Body of pancreas (tissue), 4 donors: ENCODE measurements around the gene CDK5RAP3. TPM values are rescaled to one million over a fixed set of nuclear protein-coding genes. Genes with fewer than 3 reads are reported as not detected.

Experiments
- ATAC-seq: fragments of 150-250 bp; one replicate; pipeline ENCODE4 v1.9.1; 2016
- DNase-seq, 4 donors: peaks; one replicate each; pipeline ENCODE4 v3.0.0-alpha.2; 2019
- H3K27ac ChIP-seq, 4 donors: fragments of 200-600 bp; sonication (generic); 1 replicate in 3 of 4; 2 replicates in 1 of 4; pipeline versions ENCODE4 v1.5.1 to v1.6.1; 2016 to 2019; ENCODE audit warnings: mild to moderate bottlenecking in 1 of 4, mixed read lengths in 1 of 4, moderate library complexity in 1 of 4
- H3K27me3 ChIP-seq, 2 donors: fragments of 200-600 bp; sonication (generic); one replicate each; pipeline ENCODE4 v1.6.0; 2016; ENCODE audit warnings: mild to moderate bottlenecking in 1 of 2
- H3K36me3 ChIP-seq, 2 donors: fragments of 200-600 bp; sonication (generic); replicated peaks in 1 of 2; 2 replicates each; pipeline ENCODE4 v1.5.1; 2016; ENCODE audit warnings: low read depth in 2 of 2; ENCODE audit not compliant: insufficient read depth in 1 of 2
- H3K4me1 ChIP-seq: fragments of 200-600 bp; sonication (generic); one replicate; pipeline ENCODE4 v1.6.0; 2016
- H3K4me3 ChIP-seq, 2 donors: fragments of 200-600 bp; sonication (generic); 1 replicate in 1 of 2; 2 replicates in 1 of 2; pipeline ENCODE4 v1.5.1; 2016 to 2019
- H3K9me3 ChIP-seq, 3 donors: fragments of 200-600 bp; sonication (generic); 1 replicate in 2 of 3; 2 replicates in 1 of 3; pipeline ENCODE4 v1.5.1; 2016
- POLR2A ChIP-seq, 3 donors: fragments of 450-650 bp; IDR thresholded peaks; one replicate each; pipeline ENCODE4 v1.6.1; 2016; ENCODE audit warnings: antibody characterized with exemption in 3 of 3, mild to moderate bottlenecking in 2 of 3
- WGBS, 2 donors: methylation state at CpG; one replicate each; pipeline ENCODE4 v1.1.5; 2017; 5-methylcytosine and 5-hydroxymethylcytosine counted together
- intact Hi-C: fragments of 100-400 bp; cut with DNase I; formaldehyde crosslinking; loops from one replicate; pipeline ENCODE4 v1.15.1; 2023
- total RNA-seq, 2 donors: library from RNA; depleted of rRNA; stranded (reverse); fragments of >200 nt; gene quantifications; one replicate each; pipeline ENCODE4 v1.1.0, GENCODE V29; 2016
- TF ChIP-seq, protein P1 (sequence below), 7 experiments: fragments of 450-650 bp in 4 of 7; fragments of 200-600 bp in 3 of 7; sonication (generic) in 3 of 7; IDR thresholded peaks; one replicate each; pipeline ENCODE4 v1.5.1; 2016 to 2019; ENCODE audit warnings: antibody characterized with exemption in 7 of 7

Gene CDK5RAP3, protein sequence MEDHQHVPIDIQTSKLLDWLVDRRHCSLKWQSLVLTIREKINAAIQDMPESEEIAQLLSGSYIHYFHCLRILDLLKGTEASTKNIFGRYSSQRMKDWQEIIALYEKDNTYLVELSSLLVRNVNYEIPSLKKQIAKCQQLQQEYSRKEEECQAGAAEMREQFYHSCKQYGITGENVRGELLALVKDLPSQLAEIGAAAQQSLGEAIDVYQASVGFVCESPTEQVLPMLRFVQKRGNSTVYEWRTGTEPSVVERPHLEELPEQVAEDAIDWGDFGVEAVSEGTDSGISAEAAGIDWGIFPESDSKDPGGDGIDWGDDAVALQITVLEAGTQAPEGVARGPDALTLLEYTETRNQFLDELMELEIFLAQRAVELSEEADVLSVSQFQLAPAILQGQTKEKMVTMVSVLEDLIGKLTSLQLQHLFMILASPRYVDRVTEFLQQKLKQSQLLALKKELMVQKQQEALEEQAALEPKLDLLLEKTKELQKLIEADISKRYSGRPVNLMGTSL
- 100 to 1,000 TPM; 209 to 588 TPM for total RNA-seq

DNA sequence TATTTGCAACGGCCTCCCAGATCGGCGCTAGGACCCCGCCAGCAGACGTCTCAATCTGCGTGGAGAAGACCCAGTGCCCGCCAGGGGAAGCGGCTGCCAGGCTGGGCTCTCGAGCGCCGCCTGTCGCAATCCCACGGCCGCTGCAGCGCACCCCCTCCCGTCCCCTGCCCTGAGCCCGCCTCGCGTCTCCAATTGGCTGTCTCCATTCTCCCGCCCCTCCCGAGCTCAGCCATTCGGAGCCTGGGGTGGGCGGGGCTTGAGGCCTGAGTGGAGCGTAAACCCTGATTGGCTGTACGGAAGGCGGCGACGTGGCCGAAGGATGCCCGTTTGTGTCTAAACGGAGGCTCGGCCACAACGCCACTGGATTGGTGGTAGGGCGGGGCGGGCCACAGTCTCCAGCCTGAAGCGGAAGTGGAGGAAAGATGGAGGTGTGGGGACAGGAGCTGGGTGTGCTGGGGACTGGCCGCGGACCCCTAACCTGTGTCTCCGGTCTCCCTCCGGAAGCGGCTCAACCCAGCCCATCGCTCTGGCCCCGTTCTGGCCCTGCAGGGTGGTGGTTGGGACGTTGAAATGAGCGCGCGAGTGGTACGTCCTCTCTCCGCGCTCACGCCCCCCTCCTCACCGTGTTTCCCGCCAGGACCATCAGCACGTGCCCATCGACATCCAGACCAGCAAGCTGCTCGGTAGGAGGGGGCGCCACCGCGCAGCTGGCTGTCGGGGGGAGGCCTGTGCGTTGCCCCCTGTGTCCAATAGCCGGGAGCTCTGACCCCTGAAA lies at the start of gene CDK5RAP3:
TSS of gene CDK5RAP3 (plus strand) at position 389 of the 775 bp plus-strand sequence. CDS start at position 423, 34 bp downstream.
- intact Hi-C loops, result no loop called here
- WGBS, 2 donors, result 0 to 1% methylated on average over 12 to 60 of the region's 62 CpGs

DNA sequence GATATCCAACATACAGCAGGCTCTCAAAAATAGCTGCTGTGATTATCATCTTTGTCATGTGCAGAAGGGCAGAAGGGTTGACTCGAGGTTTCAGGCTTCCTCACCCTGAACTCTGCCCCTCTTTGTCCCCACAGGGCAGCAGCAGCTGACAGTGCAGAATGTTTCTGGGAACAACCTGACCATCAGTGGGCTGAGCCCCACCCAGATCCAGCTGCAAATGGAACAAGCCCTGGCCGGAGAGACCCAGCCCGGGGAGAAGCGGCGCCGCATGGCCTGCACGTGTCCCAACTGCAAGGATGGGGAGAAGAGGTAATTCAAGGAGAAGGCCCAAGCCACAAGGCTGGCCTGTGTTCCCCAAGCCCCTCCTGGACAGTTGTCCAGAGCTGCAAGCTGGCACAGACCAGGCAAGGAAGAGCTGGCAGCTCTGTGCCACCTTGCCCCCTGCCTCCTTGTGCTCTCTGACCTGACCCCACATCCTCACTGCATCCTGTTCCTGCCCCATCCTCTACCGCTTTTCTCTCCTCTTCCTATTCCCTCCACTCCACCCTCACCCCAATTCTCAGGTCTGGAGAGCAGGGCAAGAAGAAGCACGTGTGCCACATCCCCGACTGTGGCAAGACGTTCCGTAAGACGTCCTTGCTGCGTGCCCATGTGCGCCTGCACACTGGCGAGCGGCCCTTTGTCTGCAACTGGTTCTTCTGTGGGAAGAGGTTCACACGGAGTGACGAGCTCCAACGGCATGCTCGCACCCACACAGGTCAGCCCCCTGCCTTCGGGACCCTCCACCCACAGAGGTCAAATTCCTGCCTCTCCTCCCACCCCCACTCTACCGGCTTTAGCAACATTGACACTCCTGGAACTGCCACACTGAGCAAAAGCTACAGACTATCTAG lies 45.9 kb upstream of the CDK5RAP3 start:
- Histone ChIP-seq H3K9me3 (no peaks in the 10 kb centered on the region), H3K4me3 (no peak overlapping the region), H3K27me3 (no peaks in the 10 kb centered on the region), H3K4me1 (no peaks in the 10 kb centered on the region), H3K27ac (no peak overlapping the region), H3K36me3 (peaks cover 9 to 14% of the 10 kb centered on the region in 2 donors)
- no peak for TF ChIP-seq POLR2A (IDR thresholded peaks at IDR 0.05)
- TF ChIP-seq, protein P1, sequence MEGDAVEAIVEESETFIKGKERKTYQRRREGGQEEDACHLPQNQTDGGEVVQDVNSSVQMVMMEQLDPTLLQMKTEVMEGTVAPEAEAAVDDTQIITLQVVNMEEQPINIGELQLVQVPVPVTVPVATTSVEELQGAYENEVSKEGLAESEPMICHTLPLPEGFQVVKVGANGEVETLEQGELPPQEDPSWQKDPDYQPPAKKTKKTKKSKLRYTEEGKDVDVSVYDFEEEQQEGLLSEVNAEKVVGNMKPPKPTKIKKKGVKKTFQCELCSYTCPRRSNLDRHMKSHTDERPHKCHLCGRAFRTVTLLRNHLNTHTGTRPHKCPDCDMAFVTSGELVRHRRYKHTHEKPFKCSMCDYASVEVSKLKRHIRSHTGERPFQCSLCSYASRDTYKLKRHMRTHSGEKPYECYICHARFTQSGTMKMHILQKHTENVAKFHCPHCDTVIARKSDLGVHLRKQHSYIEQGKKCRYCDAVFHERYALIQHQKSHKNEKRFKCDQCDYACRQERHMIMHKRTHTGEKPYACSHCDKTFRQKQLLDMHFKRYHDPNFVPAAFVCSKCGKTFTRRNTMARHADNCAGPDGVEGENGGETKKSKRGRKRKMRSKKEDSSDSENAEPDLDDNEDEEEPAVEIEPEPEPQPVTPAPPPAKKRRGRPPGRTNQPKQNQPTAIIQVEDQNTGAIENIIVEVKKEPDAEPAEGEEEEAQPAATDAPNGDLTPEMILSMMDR (IDR thresholded peaks at IDR 0.05), result no peak
- 87 to 89% methylated on average over 22 to 23 of the region's 23 CpGs for WGBS, 2 donors
- ATAC-seq, result no peak
- intact Hi-C loops, result no loop called here
- DNase-seq, result no peak

More for the DNA sequence above, at the start of gene CDK5RAP3:
- DNase-seq (peak; percentile 100), ATAC-seq (peak; percentile 95)
- TF ChIP-seq, protein P1 (IDR thresholded peaks at IDR 0.05), result peak; percentile 91 to 100 (median 99)
- TF ChIP-seq POLR2A (IDR thresholded peaks at IDR 0.05), result peak; percentile 79 to 92 (median 89)
- peaks cover 59% of the 10 kb centered on the region for H3K4me1 ChIP-seq
- H3K27ac ChIP-seq, result peak within 1 kb of the TSS; percentile 82 to 96 (median 86)
- H3K4me3 ChIP-seq, result peak within 1 kb of the TSS; percentile 75 to 99
- H3K36me3 ChIP-seq, result peaks cover 0 to 16% of the 10 kb centered on the region in 2 donors
- no peaks in the 10 kb centered on the region for H3K27me3 ChIP-seq
- H3K9me3 ChIP-seq, result no peaks in the 10 kb centered on the region

DNA sequence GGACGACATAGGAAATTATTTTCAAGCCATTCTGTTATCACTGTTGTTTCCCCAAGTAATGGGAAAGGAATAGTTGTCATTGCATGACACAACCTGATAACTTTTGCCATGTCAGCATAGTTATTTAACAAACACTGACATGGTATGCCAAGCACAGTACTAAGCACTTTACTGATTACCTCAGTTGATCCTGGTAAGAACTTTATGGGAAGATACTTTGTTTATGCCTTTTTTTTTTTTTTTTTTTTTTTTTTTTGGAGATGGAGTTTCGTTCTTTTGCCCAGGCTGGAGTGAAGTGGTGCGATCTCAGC lies 45.3 kb upstream of the CDK5RAP3 start:
- Histone ChIP-seq H3K9me3 (no peaks in the 10 kb centered on the region), H3K36me3 (peaks cover 9 to 14% of the 10 kb centered on the region in 2 donors), H3K27ac (no peak overlapping the region), H3K4me3 (no peak overlapping the region), H3K4me1 (no peaks in the 10 kb centered on the region), H3K27me3 (no peaks in the 10 kb centered on the region)
- TF ChIP-seq, protein P1 (IDR thresholded peaks at IDR 0.05), result no peak
- TF ChIP-seq POLR2A (IDR thresholded peaks at IDR 0.05), result no peak
- ATAC-seq (no peak), DNase-seq (no peak)
- WGBS, 2 donors, result 68 to 71% methylated on average over 3 of the region's 3 CpGs
- intact Hi-C loops, result no loop called here

DNA sequence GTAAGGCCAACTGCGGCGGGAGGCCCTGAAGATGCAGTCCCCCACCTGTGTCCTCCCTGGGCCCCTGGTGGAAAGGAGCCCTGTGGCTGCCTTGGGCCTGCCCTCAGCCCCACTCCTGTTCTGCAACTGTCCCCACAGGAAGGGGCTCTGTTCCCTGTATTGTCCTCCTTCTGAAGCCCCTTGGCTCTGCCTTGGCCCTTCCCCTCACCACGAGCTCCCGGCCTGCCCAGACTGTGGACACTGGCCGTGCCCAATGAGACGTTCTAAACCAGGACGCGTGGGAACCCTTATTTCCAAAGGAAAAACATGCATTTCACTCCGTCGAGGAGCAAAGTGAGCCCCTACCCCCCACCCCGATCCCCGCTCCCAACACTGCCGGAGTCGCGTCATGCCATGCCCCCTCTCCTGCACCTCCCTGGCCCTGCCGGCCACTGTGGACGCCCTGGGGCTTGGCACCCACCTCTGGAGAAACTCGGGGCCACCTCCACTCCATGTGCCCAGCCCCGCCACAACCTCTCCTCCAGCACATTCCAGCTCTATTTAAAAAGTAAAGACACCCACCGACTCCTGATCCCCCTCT lies 43.0 kb upstream of the CDK5RAP3 start:
- H3K27ac ChIP-seq, result no peak overlapping the region
- 90 to 94% methylated on average over 11 to 20 of the region's 20 CpGs for WGBS, 2 donors
- no peaks in the 10 kb centered on the region for H3K9me3 ChIP-seq
- no peaks in the 10 kb centered on the region for H3K27me3 ChIP-seq
- intact Hi-C loops, result no loop called here
- H3K36me3 ChIP-seq, result peaks cover 9 to 13% of the 10 kb centered on the region in 2 donors
- ATAC-seq, result no peak
- H3K4me3 ChIP-seq, result no peak overlapping the region
- no peak for DNase-seq
- no peak for TF ChIP-seq POLR2A (IDR thresholded peaks at IDR 0.05)
- TF ChIP-seq, protein P1 (IDR thresholded peaks at IDR 0.05), result no peak
- H3K4me1 ChIP-seq, result no peaks in the 10 kb centered on the region
